ENCODE data around the gene PLEKHH2. TPM values are rescaled to one million over a fixed set of nuclear protein-coding genes. Genes with fewer than 3 reads are reported as not detected.

PLEKHH2 gene
- total RNA-seq, 1 donor from 2014 or later = 0.20 TPM

DNA sequence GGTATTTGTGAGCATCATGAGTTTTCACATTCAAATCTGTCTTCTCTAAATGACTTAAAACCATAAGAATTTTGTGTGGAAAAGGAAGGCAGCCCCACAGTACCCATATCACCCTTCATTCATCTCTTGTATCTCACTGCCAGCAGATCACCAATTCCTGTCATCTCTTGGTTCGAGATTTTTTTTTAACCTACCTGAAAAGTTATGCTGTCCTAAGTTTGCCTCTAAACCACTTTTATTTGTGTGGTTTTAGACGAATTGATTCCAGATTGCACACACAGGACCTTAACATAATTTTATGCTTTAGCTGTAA is 169.6 kb downstream of the PLEKHH2 start:
- DNase-seq (ENCODE audit: low read depth, low spot score) = no peak

GRCh38 chr2:43810452-43810851 is 173.4 kb downstream of the PLEKHH2 start:
- no peak for DNase-seq (ENCODE audit: low read depth, low spot score)

DNA sequence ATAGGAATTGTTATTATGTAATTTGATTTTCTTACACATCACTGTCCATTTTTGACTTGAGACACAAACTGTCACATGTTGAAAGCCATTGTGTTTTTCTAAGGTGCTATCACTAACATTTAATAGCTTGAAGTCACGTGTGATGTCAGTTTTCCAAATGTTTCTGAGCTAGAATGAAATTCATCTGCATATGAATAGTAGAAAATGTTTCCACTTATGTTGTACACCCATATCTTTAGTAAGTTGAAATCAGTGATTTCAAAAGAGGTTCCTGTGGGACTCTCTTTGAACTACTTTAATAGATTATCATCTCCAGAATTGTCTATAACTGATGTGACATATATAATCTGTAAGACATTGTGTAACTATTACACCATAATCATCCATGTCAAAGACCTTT is 173.8 kb downstream of the PLEKHH2 start:
- no peak for DNase-seq (ENCODE audit: low read depth, low spot score)

DNA sequence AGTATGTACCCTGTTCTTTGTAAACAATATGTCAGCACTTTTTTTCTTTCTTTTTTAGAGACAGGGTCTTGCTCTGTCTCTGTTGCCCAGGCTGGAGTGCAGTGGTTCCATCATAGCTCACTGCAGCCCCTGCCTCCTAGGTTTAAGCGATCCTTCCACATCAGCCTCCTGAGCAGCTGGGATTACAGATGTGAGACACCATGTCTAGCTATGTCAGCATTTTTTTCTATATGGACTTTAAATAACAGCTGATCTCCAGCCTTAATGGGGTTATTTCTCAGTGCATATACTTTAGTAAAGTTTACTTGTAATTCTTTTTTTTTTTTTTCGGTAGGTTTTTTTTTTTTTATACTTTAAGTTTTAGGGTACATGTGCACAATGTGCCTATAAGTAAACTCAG is 174.9 kb downstream of the PLEKHH2 start:
- no peak for DNase-seq (ENCODE audit: low read depth, low spot score)

DNA sequence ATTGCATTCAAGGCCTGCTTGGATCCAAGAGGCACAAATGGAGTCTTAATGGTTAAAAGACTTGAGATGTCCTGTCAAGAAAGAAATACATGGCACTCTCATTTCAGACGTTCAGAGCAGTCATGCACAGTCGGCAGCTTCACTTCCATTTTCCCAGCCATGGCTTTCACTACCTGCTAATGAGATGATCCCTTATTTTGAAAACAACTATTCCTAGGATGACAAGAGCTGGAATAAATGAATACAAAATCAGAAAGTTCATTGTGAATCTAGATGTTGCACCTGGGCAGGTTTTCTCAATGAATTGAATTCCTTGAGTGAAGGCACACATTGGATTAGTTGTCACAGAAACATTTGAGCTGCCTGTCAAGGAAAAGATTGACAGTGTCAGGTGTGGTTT is 175.9 kb downstream of the PLEKHH2 start:
- no peak for DNase-seq (ENCODE audit: low read depth, low spot score)

- DNase-seq (ENCODE audit: low read depth, low spot score) = no peak
Measured at GRCh38 chr2:43814711-43815110, 177.7 kb downstream of the PLEKHH2 start.

Other genes with a start within 250 kb of the PLEKHH2 start
- 22.7 and 30.8 TPM in 2 replicates for gene THADA, start 41.2 kb upstream of the PLEKHH2 start, total RNA-seq
- gene C1GALT1C1L, start 39.2 kb downstream of the PLEKHH2 start, total RNA-seq = 0.18 and 0.20 TPM in 2 replicates
- gene DYNC2LI1, start 136.8 kb downstream of the PLEKHH2 start, total RNA-seq = 9.1 and 11.2 TPM in 2 replicates
- not detected in 2 replicates for gene ABCG5, start 201.6 kb downstream of the PLEKHH2 start, total RNA-seq
- not detected in 2 replicates for gene ABCG8, start 201.7 kb downstream of the PLEKHH2 start, total RNA-seq

Data from pulmonary artery endothelial cell (primary cell).